Mammary epithelial cell (primary cell): ENCODE data around the gene AK8.

Experiments
- CTCF ChIP-seq, 2 donors: IDR thresholded peaks in 1 of 2; conservative IDR thresholded peaks in 1 of 2; 2 replicates each; pipeline ENCODE4 v1.5.1; 2011 to 2012; ENCODE audit warnings: inconsistent platforms in 2 of 2, low read length in 2 of 2, mild to moderate bottlenecking in 2 of 2, control low read depth in 1 of 2, low read depth in 1 of 2; ENCODE audit not compliant: insufficient read depth in 1 of 2; ENCODE audit errors: extremely low read depth in 1 of 2
- EZH2 ChIP-seq: IDR thresholded peaks from 2 replicates; pipeline ENCODE4 v1.6.1; 2012; ENCODE audit warnings: low read length, inconsistent platforms, borderline replicate concordance

- no peak for TF ChIP-seq CTCF (conservative IDR thresholded peaks at IDR 0.05 in 1 of 2, IDR thresholded peaks at IDR 0.05 in 1 of 2; ENCODE audit: extremely low read depth in 1 of 2, insufficient read depth in 1 of 2, low read depth in 1 of 2, low read length in 2 of 2)
- no peak for TF ChIP-seq EZH2
These were observed 114.5 kb downstream of the AK8 start for GRCh38 chr9:132763574-132763973.
